ENCODE results near the gene LIN37. TPM values are rescaled to one million over a fixed set of nuclear protein-coding genes. Genes with fewer than 3 reads are reported as not detected.

The LIN37 gene
- total RNA-seq, 1 experiment from 2014 or later, result 10.1 TPM

DNA sequence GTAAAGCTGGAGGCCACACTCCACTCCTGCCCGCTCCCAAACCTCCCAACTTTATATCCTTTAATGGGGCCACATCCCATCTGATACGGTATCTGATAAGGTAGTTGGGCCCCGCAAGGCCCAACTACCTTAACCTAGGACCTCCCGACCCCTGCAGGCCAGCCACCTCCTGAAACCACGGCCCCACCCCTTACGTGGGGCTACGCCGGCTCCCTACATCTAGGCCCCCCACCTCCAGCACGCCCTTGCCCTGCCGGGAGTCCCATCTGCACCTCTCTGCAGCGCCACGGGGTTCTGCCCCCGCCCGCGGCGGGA lies 8.3 kb upstream of the LIN37 start:
- ATAC-seq (peak; percentile 29), DNase-seq (ENCODE audit: low read depth, low spot score) (no peak)
- H3K4me2 ChIP-seq (ENCODE audit: low read length), result peak overlapping the region; percentile 100
- peak overlapping the region; percentile 54 for H2AFZ ChIP-seq (ENCODE audit: low read depth, low read length, poor library complexity, severe bottlenecking)
- no peaks in the 10 kb centered on the region for H3K9me3 ChIP-seq (ENCODE audit: control insufficient read depth in 1 of 2, insufficient read depth in 1 of 2, low read depth in 1 of 2, low read length in 2 of 2)
- H4K20me1 ChIP-seq (ENCODE audit: insufficient read depth), result no peaks in the 10 kb centered on the region
- TF ChIP-seq, protein P1, sequence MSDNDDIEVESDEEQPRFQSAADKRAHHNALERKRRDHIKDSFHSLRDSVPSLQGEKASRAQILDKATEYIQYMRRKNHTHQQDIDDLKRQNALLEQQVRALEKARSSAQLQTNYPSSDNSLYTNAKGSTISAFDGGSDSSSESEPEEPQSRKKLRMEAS (IDR thresholded peaks at IDR 0.05), result no peak
- TF ChIP-seq YY1 (IDR thresholded peaks at IDR 0.05; ENCODE audit: extremely low read depth, insufficient replicate concordance, low read depth, low read length), result no peak
- TF ChIP-seq ZFX (IDR thresholded peaks at IDR 0.05), result peak; percentile 8; the same call in 1 of the 2 replicates
- TF ChIP-seq EZH2 (IDR thresholded peaks at IDR 0.05), result no peak
- no peak for TF ChIP-seq SP1 (IDR thresholded peaks at IDR 0.05; ENCODE audit: low read depth)
- H3K27me3 ChIP-seq (ENCODE audit: insufficient read depth, low read length), result no peaks in the 10 kb centered on the region
- ChIA-PET RAD21 (ENCODE audit: low non-redundant PET in 1 of 2, low total read pairs in 2 of 2, uncharacterized antibody in 2 of 2, unreplicated experiment in 2 of 2) (no interaction called here), CTCF (interaction anchor here (1.1 kb wide), 2 partner anchors 17 to 80 kb away, joined by 3 read pairs; no protein-coding TSS in a partner anchor), POLR2A (interaction anchor here (0.7 to 2.2 kb wide), 5 partner anchors 8 to 230 kb away, joined by 4 to 8 read pairs (median 5); partner anchors contain the start of gene LIN37)
- H3K4me1 ChIP-seq (ENCODE audit: control insufficient read depth in 1 of 2, insufficient read depth in 2 of 2, low read length in 2 of 2), result peaks cover 20 to 26% of the 10 kb centered on the region in 2 experiments; a peak in 3 of 4 replicates
- H3K4me3 ChIP-seq (replicated peaks in 1 of 2; ENCODE audit: low read depth in 1 of 2, low read length in 2 of 2), result peak overlapping the region; percentile 61 to 74
- H3K79me2 ChIP-seq (ENCODE audit: insufficient read depth, low read length), result no peaks in the 10 kb centered on the region
- peak overlapping the region; percentile 72 for H3K9ac ChIP-seq (ENCODE audit: low read length)
- no TSS peak for BruUV-seq (replicated peaks)
- intact Hi-C loops (cut with micrococcal nuclease), result no loop called here
- no peaks in the 10 kb centered on the region for H3K9me2 ChIP-seq (ENCODE audit: insufficient read depth)
- peaks cover 18 to 23% of the 10 kb centered on the region in 2 experiments; a peak in 3 of 4 replicates for H3K36me3 ChIP-seq (ENCODE audit: control insufficient read depth in 1 of 2, insufficient read depth in 2 of 2, low read length in 2 of 2)
- H3K27ac ChIP-seq (ENCODE audit: low read depth, low read length), result peak overlapping the region; percentile 73

DNA sequence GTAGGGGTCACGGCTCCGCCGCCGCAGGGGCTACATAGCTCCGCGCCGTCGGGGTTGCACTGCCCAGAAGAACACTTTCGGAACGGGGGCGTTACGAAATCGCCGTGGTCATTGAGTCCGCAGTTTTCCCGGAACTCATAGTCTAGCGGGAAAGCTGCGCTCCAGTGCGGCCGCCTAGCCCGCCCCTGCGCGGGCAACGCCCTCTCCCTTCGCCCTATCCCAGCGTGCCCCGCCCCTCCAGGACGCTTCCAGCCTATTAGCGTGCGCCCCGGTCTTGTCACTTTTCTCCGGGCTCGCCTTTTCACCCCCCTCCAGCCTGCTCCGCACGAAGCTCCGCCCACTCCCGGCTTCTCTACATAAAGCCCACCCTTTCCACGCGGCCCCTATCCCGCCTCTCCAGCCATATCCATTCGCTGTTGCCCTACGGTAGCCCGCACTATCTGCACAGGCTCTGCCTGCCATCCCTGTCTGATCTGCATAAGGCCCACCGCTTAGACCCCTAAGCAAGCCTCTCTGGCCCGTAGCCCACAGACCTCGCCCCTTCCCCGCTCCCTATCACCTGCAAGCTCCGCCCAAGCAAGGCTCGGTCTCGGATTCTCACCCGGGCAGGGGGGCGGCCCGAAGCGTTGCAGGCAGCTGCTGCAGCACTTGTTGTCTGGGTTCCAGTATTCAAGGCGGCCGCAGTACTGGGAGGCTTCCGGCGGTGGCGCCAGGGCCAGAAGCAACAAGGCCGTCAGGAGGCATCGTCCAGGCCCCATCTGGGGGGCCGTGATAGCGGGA lies 7.8 kb upstream of the LIN37 start:
- peaks cover 14 to 23% of the 10 kb centered on the region in 2 experiments; a peak in 3 of 4 replicates for H3K36me3 ChIP-seq (ENCODE audit: control insufficient read depth in 1 of 2, insufficient read depth in 2 of 2, low read length in 2 of 2)
- no peaks in the 10 kb centered on the region for H3K9me3 ChIP-seq (ENCODE audit: control insufficient read depth in 1 of 2, insufficient read depth in 1 of 2, low read depth in 1 of 2, low read length in 2 of 2)
- H3K79me2 ChIP-seq (ENCODE audit: insufficient read depth, low read length), result peaks cover 1% of the 10 kb centered on the region; the same call in 1 of the 2 replicates
- peak overlapping the region; percentile 72 for H3K9ac ChIP-seq (ENCODE audit: low read length)
- H3K9me2 ChIP-seq (ENCODE audit: insufficient read depth), result no peaks in the 10 kb centered on the region
- ChIA-PET POLR2A (interaction anchor here (0.7 to 2.2 kb wide), 7 partner anchors 8 to 230 kb away, joined by 3 to 8 read pairs (median 4); partner anchors contain the start of gene LIN37), RAD21 (ENCODE audit: low non-redundant PET in 1 of 2, low total read pairs in 2 of 2, uncharacterized antibody in 2 of 2, unreplicated experiment in 2 of 2) (interaction anchor here (0.8 kb wide), 2 partner anchors 8 to 191 kb away, joined by 3 read pairs; partner anchors contain the start of gene LIN37 (in 1 of the 2)), CTCF (interaction anchor here (1.1 kb wide), 2 partner anchors 17 to 79 kb away, joined by 3 read pairs; no protein-coding TSS in a partner anchor)
- H3K4me2 ChIP-seq (ENCODE audit: low read length), result peak overlapping the region; percentile 100
- peak overlapping the region; percentile 61 to 74 for H3K4me3 ChIP-seq (replicated peaks in 1 of 2; ENCODE audit: low read depth in 1 of 2, low read length in 2 of 2)
- intact Hi-C loops (cut with micrococcal nuclease), result no loop called here
- H3K27ac ChIP-seq (ENCODE audit: low read depth, low read length), result peak overlapping the region; percentile 73
- peak overlapping the region; percentile 78 for H2AFZ ChIP-seq (ENCODE audit: low read depth, low read length, poor library complexity, severe bottlenecking)
- no peaks in the 10 kb centered on the region for H4K20me1 ChIP-seq (ENCODE audit: insufficient read depth)
- DNase-seq (ENCODE audit: low read depth, low spot score) (peak; percentile 87), ATAC-seq (peak; percentile 80)
- no peaks in the 10 kb centered on the region for H3K27me3 ChIP-seq (ENCODE audit: insufficient read depth, low read length)
- no TSS peak for BruUV-seq (replicated peaks)
- H3K4me1 ChIP-seq (ENCODE audit: control insufficient read depth in 1 of 2, insufficient read depth in 2 of 2, low read length in 2 of 2), result peaks cover 20 to 26% of the 10 kb centered on the region in 2 experiments; a peak in 3 of 4 replicates
- TF ChIP-seq ZNF274 (IDR thresholded peaks at IDR 0.05; ENCODE audit: low read depth, low read length) (no peak), SP1 (IDR thresholded peaks at IDR 0.05; ENCODE audit: low read depth) (peak; percentile 84), TCF7L2 (IDR thresholded peaks at IDR 0.05; ENCODE audit: borderline replicate concordance, extremely low read depth, insufficient read depth, insufficient read length) (no peak), FOSL1 (IDR thresholded peaks at IDR 0.05; ENCODE audit: low read depth) (no peak), EGR1 (IDR thresholded peaks at IDR 0.05; ENCODE audit: low read depth) (0 out of 2 replicates have a peak, but pooled peaks have one; percentile 10), POLR2AphosphoS5 (IDR thresholded peaks at IDR 0.05; ENCODE audit: low read depth, low read length) (peak; percentile 41), JUND (IDR thresholded peaks at IDR 0.05) (no peak), POLR2A (IDR thresholded peaks at IDR 0.05; ENCODE audit: borderline replicate concordance, extremely low read depth, insufficient read depth, insufficient read length) (peak; percentile 81), SRF (IDR thresholded peaks at IDR 0.05; ENCODE audit: low read depth) (no peak), CBX3 (IDR thresholded peaks at IDR 0.05; ENCODE audit: low read depth) (no peak), EZH2 (IDR thresholded peaks at IDR 0.05) (no peak), YY1 (IDR thresholded peaks at IDR 0.05; ENCODE audit: extremely low read depth, insufficient replicate concordance, low read depth, low read length) (no peak)
- TF ChIP-seq, protein P1 (IDR thresholded peaks at IDR 0.05), result peak; percentile 55; the same call in 1 of the 2 replicates
- TF ChIP-seq, protein P2, sequence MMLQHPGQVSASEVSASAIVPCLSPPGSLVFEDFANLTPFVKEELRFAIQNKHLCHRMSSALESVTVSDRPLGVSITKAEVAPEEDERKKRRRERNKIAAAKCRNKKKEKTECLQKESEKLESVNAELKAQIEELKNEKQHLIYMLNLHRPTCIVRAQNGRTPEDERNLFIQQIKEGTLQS (IDR thresholded peaks at IDR 0.05), result no peak
- TF ChIP-seq, protein P3, sequence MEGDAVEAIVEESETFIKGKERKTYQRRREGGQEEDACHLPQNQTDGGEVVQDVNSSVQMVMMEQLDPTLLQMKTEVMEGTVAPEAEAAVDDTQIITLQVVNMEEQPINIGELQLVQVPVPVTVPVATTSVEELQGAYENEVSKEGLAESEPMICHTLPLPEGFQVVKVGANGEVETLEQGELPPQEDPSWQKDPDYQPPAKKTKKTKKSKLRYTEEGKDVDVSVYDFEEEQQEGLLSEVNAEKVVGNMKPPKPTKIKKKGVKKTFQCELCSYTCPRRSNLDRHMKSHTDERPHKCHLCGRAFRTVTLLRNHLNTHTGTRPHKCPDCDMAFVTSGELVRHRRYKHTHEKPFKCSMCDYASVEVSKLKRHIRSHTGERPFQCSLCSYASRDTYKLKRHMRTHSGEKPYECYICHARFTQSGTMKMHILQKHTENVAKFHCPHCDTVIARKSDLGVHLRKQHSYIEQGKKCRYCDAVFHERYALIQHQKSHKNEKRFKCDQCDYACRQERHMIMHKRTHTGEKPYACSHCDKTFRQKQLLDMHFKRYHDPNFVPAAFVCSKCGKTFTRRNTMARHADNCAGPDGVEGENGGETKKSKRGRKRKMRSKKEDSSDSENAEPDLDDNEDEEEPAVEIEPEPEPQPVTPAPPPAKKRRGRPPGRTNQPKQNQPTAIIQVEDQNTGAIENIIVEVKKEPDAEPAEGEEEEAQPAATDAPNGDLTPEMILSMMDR (IDR thresholded peaks at IDR 0.05 in 2 of 3, conservative IDR thresholded peaks at IDR 0.05 in 1 of 3; ENCODE audit: borderline replicate concordance in 1 of 3, insufficient read depth in 1 of 3, low read depth in 2 of 3, low read length in 2 of 3), result peak in 1 of 3 experiments; percentile 30; a peak in 1 of 6 replicates

All from HCT116 (cell line).